Measurements from ENCODE around the gene RTN4IP1.

RTN4IP1 gene

GRCh38 chr6:106546261-106546690 lies 83.0 kb downstream of the RTN4IP1 start:
- DNase-seq = no peak

GRCh38 chr6:106540907-106541306 lies 88.4 kb downstream of the RTN4IP1 start:
- no peak for DNase-seq

GRCh38 chr6:106540432-106540831 lies 88.9 kb downstream of the RTN4IP1 start:
- DNase-seq = no peak

- no peak for DNase-seq
These were observed 89.4 kb downstream of the RTN4IP1 start for GRCh38 chr6:106539936-106540335.

GRCh38 chr6:106538145-106538544 lies 91.2 kb downstream of the RTN4IP1 start:
- no peak for DNase-seq

GRCh38 chr6:106537662-106538061 lies 91.6 kb downstream of the RTN4IP1 start:
- no peak for DNase-seq

GRCh38 chr6:106536851-106537250 lies 92.4 kb downstream of the RTN4IP1 start:
- no peak for DNase-seq

- DNase-seq = no peak
These were observed 92.9 kb downstream of the RTN4IP1 start for GRCh38 chr6:106536357-106536756.

- no peak for DNase-seq
These were observed 94.3 kb downstream of the RTN4IP1 start for GRCh38 chr6:106535012-106535411.

GRCh38 chr6:106534564-106534982 lies 94.7 kb downstream of the RTN4IP1 start:
- peak; percentile 65 for DNase-seq

- peak; percentile 13 for DNase-seq
These were observed 95.3 kb downstream of the RTN4IP1 start for GRCh38 chr6:106534004-106534403.

GRCh38 chr6:106533054-106533453 lies 96.2 kb downstream of the RTN4IP1 start:
- DNase-seq = no peak

GRCh38 chr6:106530502-106530901 lies 98.8 kb downstream of the RTN4IP1 start:
- DNase-seq = no peak

GRCh38 chr6:106530026-106530425 lies 99.3 kb downstream of the RTN4IP1 start:
- DNase-seq = no peak

GRCh38 chr6:106529438-106529837 lies 99.9 kb downstream of the RTN4IP1 start:
- no peak for DNase-seq

- no peak for DNase-seq
These were observed 100.8 kb downstream of the RTN4IP1 start for GRCh38 chr6:106528521-106528920.

GRCh38 chr6:106527979-106528378 lies 101.3 kb downstream of the RTN4IP1 start:
- DNase-seq = no peak

- no peak for DNase-seq
These were observed 102.2 kb downstream of the RTN4IP1 start for GRCh38 chr6:106527117-106527516.

- DNase-seq = no peak
These were observed 103.4 kb downstream of the RTN4IP1 start for GRCh38 chr6:106525882-106526275.

GRCh38 chr6:106525107-106525881 lies 104.0 kb downstream of the RTN4IP1 start:
- no peak for DNase-seq

GRCh38 chr6:106522562-106523250 lies 106.6 kb downstream of the RTN4IP1 start:
- no peak for DNase-seq

Measured in CD4-positive, alpha-beta T cell treated with Interleukin-6 for 4 hours (primary cell).